PFSK-1 (cell line): ENCODE measurements around the gene MYO1D.

Experiments used
- POLR2AphosphoS5 ChIP-seq: IDR thresholded peaks from 2 replicates; pipeline ENCODE4 v1.6.1; 2012; ENCODE audit warnings: low read depth, mild to moderate bottlenecking, control low read depth, low read length, moderate library complexity
- SIN3A ChIP-seq: IDR thresholded peaks from 2 replicates; pipeline ENCODE4 v1.6.1; 2012; ENCODE audit warnings: mild to moderate bottlenecking, low read length, moderate library complexity, borderline replicate concordance; ENCODE audit not compliant: insufficient read depth
- TF ChIP-seq, protein P1 (sequence below), 2 experiments: IDR thresholded peaks; 2 replicates each; pipeline versions ENCODE4 v1.6.1 to v1.8.0; 2011 to 2012; ENCODE audit warnings: low read depth in 2 of 2, low read length in 2 of 2, control low read depth in 1 of 2, inconsistent platforms in 1 of 2, mild to moderate bottlenecking in 1 of 2, moderate library complexity in 1 of 2; ENCODE audit not compliant: insufficient read depth in 1 of 2

GRCh38 chr17:32869345-32870026 lies 7.4 kb downstream of the MYO1D start:
- TF ChIP-seq POLR2AphosphoS5: no peak
- TF ChIP-seq, protein P1, sequence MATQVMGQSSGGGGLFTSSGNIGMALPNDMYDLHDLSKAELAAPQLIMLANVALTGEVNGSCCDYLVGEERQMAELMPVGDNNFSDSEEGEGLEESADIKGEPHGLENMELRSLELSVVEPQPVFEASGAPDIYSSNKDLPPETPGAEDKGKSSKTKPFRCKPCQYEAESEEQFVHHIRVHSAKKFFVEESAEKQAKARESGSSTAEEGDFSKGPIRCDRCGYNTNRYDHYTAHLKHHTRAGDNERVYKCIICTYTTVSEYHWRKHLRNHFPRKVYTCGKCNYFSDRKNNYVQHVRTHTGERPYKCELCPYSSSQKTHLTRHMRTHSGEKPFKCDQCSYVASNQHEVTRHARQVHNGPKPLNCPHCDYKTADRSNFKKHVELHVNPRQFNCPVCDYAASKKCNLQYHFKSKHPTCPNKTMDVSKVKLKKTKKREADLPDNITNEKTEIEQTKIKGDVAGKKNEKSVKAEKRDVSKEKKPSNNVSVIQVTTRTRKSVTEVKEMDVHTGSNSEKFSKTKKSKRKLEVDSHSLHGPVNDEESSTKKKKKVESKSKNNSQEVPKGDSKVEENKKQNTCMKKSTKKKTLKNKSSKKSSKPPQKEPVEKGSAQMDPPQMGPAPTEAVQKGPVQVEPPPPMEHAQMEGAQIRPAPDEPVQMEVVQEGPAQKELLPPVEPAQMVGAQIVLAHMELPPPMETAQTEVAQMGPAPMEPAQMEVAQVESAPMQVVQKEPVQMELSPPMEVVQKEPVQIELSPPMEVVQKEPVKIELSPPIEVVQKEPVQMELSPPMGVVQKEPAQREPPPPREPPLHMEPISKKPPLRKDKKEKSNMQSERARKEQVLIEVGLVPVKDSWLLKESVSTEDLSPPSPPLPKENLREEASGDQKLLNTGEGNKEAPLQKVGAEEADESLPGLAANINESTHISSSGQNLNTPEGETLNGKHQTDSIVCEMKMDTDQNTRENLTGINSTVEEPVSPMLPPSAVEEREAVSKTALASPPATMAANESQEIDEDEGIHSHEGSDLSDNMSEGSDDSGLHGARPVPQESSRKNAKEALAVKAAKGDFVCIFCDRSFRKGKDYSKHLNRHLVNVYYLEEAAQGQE (IDR thresholded peaks at IDR 0.05; ENCODE audit: insufficient read depth in 1 of 2, low read depth in 2 of 2, low read length in 2 of 2): no peak
- no peak for TF ChIP-seq SIN3A
